H1 (cell line): ENCODE measurements around the gene CSNK1D. TPM values are rescaled to one million over a fixed set of nuclear protein-coding genes. Genes with fewer than 3 reads are reported as not detected.

Experiments used
- CTCF ChIA-PET: fragments of 300-600 bp; sonication (Branson Sonifier 250); formaldehyde crosslinking; loops from one replicate; lab custom pipeline; 2021; ENCODE audit not compliant: partially characterized antibody; lab: Charles Lee
- POLR2A ChIA-PET: fragments of 300-600 bp; sonication (Branson Sonifier 250); formaldehyde crosslinking; loops from one replicate; lab custom pipeline; 2021; ENCODE audit warnings: inconsistent platforms; ENCODE audit not compliant: partially characterized antibody; lab: Charles Lee
- DNase-seq, 2 experiments: peaks; one replicate each; pipeline versions ENCODE4 v3.0.0 to v3.0.0-alpha.2; 2010 to 2022; ENCODE audit warnings: low spot score in 2 of 2, low read depth in 1 of 2, mixed read lengths in 1 of 2
- FAIRE-seq: peaks from 2 replicates; lab custom pipeline; 2011; peaks lifted over from hg19 to GRCh38; lab: Jason Lieb, UNC
- H2AFZ ChIP-seq: 2 replicates; pipeline ENCODE4 v1.8.1; 2012; ENCODE audit warnings: low read length, inconsistent platforms
- H2AK5ac ChIP-seq: 2 replicates; pipeline ENCODE4 v1.6.1; 2013; ENCODE audit warnings: low read depth, low read length
- H2BK120ac ChIP-seq: replicated peaks from 2 replicates; pipeline ENCODE3; 2013; ENCODE audit warnings: low read depth, low read length, inconsistent platforms
- H2BK12ac ChIP-seq: 2 replicates; pipeline ENCODE4 v1.6.1; 2013; ENCODE audit warnings: low read depth, low read length
- H2BK15ac ChIP-seq: 2 replicates; pipeline ENCODE4 v1.6.1; 2013; ENCODE audit warnings: low read length
- H2BK20ac ChIP-seq: 2 replicates; pipeline ENCODE4 v1.6.1; 2013; ENCODE audit warnings: low read length
- H2BK5ac ChIP-seq: 2 replicates; pipeline ENCODE4 v1.6.1; 2013; ENCODE audit warnings: low read depth, low read length
- H3K14ac ChIP-seq: 2 replicates; pipeline ENCODE4 v1.6.1; 2013; ENCODE audit warnings: inconsistent platforms; ENCODE audit not compliant: insufficient read length
- H3K18ac ChIP-seq: 2 replicates; pipeline ENCODE4 v1.6.1; 2013; ENCODE audit warnings: low read length; ENCODE audit errors: extremely low read depth
- H3K23ac ChIP-seq: 2 replicates; pipeline ENCODE4 v1.6.1; 2013; ENCODE audit warnings: inconsistent platforms; ENCODE audit not compliant: insufficient read length
- H3K23me2 ChIP-seq: 2 replicates; pipeline ENCODE4 v1.6.1; 2013; ENCODE audit warnings: low read depth, low read length
- H3K27ac ChIP-seq: 2 replicates; pipeline ENCODE4 v1.6.1; 2011; ENCODE audit warnings: low read depth, low read length, inconsistent platforms
- H3K27me3 ChIP-seq, 4 experiments: replicated peaks in 1 of 4; 1 replicate in 1 of 4; 2 replicates in 3 of 4; pipeline versions ENCODE4 v1.6.1 to v1.8.1; 2011 to 2013; ENCODE audit warnings: low read length in 3 of 4, mild to moderate bottlenecking in 3 of 4, inconsistent platforms in 2 of 4, mixed read lengths in 2 of 4, moderate library complexity in 1 of 4; ENCODE audit not compliant: control insufficient read depth in 3 of 4, insufficient read depth in 3 of 4; ENCODE audit errors: extremely low read depth in 1 of 4
- H3K36me3 ChIP-seq, 4 experiments: 2 replicates each; pipeline versions ENCODE4 v1.6.1 to v1.8.1; 2011 to 2013; ENCODE audit warnings: mild to moderate bottlenecking in 4 of 4, low read length in 3 of 4, moderate library complexity in 2 of 4, control low read depth in 1 of 4, inconsistent platforms in 1 of 4; ENCODE audit not compliant: insufficient read depth in 4 of 4, control insufficient read depth in 2 of 4
- H3K4ac ChIP-seq: replicated peaks from 2 replicates; pipeline ENCODE3; 2013; ENCODE audit warnings: low read length, low read depth, mixed read lengths, inconsistent platforms; ENCODE audit not compliant: insufficient read length
- H3K4me1 ChIP-seq, 4 experiments: replicated peaks in 1 of 4; 1 replicate in 1 of 4; 2 replicates in 3 of 4; pipeline versions ENCODE4 v1.6.1 to v1.8.1; 2011 to 2013; ENCODE audit warnings: low read length in 3 of 4, inconsistent platforms in 2 of 4, mixed read lengths in 1 of 4; ENCODE audit not compliant: insufficient read depth in 4 of 4, control insufficient read depth in 3 of 4
- H3K4me2 ChIP-seq, 2 experiments: 2 replicates each; pipeline versions ENCODE4 v1.6.1 to v1.8.1; 2011 to 2013; ENCODE audit warnings: low read depth in 2 of 2, low read length in 2 of 2, control low read depth in 1 of 2, inconsistent platforms in 1 of 2, mild to moderate bottlenecking in 1 of 2; ENCODE audit not compliant: insufficient read depth in 1 of 2
- H3K4me3 ChIP-seq, 4 experiments: fragments of 200-600, 300-600 bp in 1 of 4; sonication (generic), shearing (Covaris generic), sonication (Bioruptor Twin) in 1 of 4; 2 replicates each; pipeline versions ENCODE4 v1.5.1 to v1.8.1; 2011 to 2016; ENCODE audit warnings: low read length in 4 of 4, low read depth in 3 of 4, control low read depth in 2 of 4, inconsistent platforms in 2 of 4, mild to moderate bottlenecking in 2 of 4, mixed read lengths in 1 of 4, moderate library complexity in 1 of 4; ENCODE audit not compliant: insufficient read depth in 2 of 4; ENCODE audit errors: extremely low read depth in 1 of 4
- H3K56ac ChIP-seq: replicated peaks from 2 replicates; pipeline ENCODE3; 2013; ENCODE audit warnings: low read depth, mild to moderate bottlenecking, mixed read lengths, low read length, inconsistent platforms; ENCODE audit not compliant: insufficient read length
- H3K79me1 ChIP-seq: 2 replicates; pipeline ENCODE4 v1.6.1; 2013; ENCODE audit warnings: low read depth, low read length, control low read depth
- H3K79me2 ChIP-seq, 2 experiments: 2 replicates each; pipeline versions ENCODE4 v1.6.1 to v1.8.1; 2012 to 2013; ENCODE audit warnings: low read length in 2 of 2, mild to moderate bottlenecking in 2 of 2, inconsistent platforms in 1 of 2; ENCODE audit not compliant: insufficient read depth in 2 of 2, control insufficient read depth in 1 of 2
- H3K9ac ChIP-seq, 4 experiments: replicated peaks in 1 of 4; 1 replicate in 1 of 4; 2 replicates in 3 of 4; pipeline versions ENCODE4 v1.6.1 to v1.8.1; 2011 to 2013; ENCODE audit warnings: low read depth in 3 of 4, low read length in 3 of 4, control low read depth in 2 of 4, mild to moderate bottlenecking in 2 of 4, moderate library complexity in 2 of 4, inconsistent platforms in 1 of 4; ENCODE audit errors: extremely low read depth in 1 of 4
- H3K9me3 ChIP-seq, 2 experiments: 2 replicates each; pipeline versions ENCODE4 v1.6.1 to v1.8.1; 2012 to 2013; ENCODE audit warnings: mild to moderate bottlenecking in 2 of 2, moderate library complexity in 2 of 2, control low read depth in 1 of 2, inconsistent platforms in 1 of 2, low read depth in 1 of 2, low read length in 1 of 2, mixed read lengths in 1 of 2; ENCODE audit not compliant: insufficient read depth in 2 of 2
- H4K20me1 ChIP-seq, 2 experiments: replicated peaks in 1 of 2; 2 replicates each; pipeline versions ENCODE3 to v1.8.1; 2011 to 2013; ENCODE audit warnings: inconsistent platforms in 2 of 2, low read length in 2 of 2, mild to moderate bottlenecking in 1 of 2; ENCODE audit not compliant: insufficient read depth in 2 of 2, control insufficient read depth in 1 of 2
- H4K5ac ChIP-seq: 2 replicates; pipeline ENCODE4 v1.6.1; 2013; ENCODE audit warnings: low read length, low read depth, mixed read lengths, inconsistent platforms; ENCODE audit not compliant: insufficient read length
- H4K8ac ChIP-seq: 2 replicates; pipeline ENCODE4 v1.8.0; 2013; ENCODE audit warnings: mild to moderate bottlenecking, moderate library complexity, low read length, inconsistent platforms; ENCODE audit not compliant: insufficient read depth; ENCODE audit errors: extremely low read depth
- H4K91ac ChIP-seq: replicated peaks from 2 replicates; pipeline ENCODE3; 2013; ENCODE audit warnings: low read length, mixed read lengths, inconsistent platforms; ENCODE audit not compliant: insufficient read length
- CTBP2 ChIP-seq: IDR thresholded peaks from 2 replicates; pipeline ENCODE4 v1.7.0; 2011; ENCODE audit warnings: borderline replicate concordance, mild to moderate bottlenecking, moderate library complexity, mixed read lengths, low read length; ENCODE audit not compliant: insufficient read depth, insufficient read length
- E2F6 ChIP-seq: IDR thresholded peaks from 2 replicates; pipeline ENCODE4 v1.6.1; 2012; ENCODE audit warnings: inconsistent platforms
- POLR2A ChIP-seq, 2 experiments: IDR thresholded peaks; 1 replicate in 1 of 2; 2 replicates in 1 of 2; pipeline ENCODE4 v1.6.1; 2011; ENCODE audit warnings: low read depth in 2 of 2, low read length in 2 of 2, mild to moderate bottlenecking in 2 of 2; ENCODE audit errors: control extremely low read depth in 1 of 2
- WGBS, 2 experiments: shearing (Covaris generic) in 1 of 2; methylation state at CpG; one replicate each; pipeline versions ENCODE4 v1.1.6 to v1.1.7; 2013 to 2015; ENCODE audit warnings: low lambda C conversion rate in 2 of 2, mixed read lengths in 2 of 2, inconsistent platforms in 1 of 2, low coverage in 1 of 2, missing lambda C conversion rate in 1 of 2; ENCODE audit not compliant: insufficient replicate concordance in 2 of 2, insufficient coverage in 1 of 2, insufficient read length in 1 of 2; ENCODE audit errors: extremely low coverage in 1 of 2, missing lambda C conversion rate in 1 of 2; 5-methylcytosine and 5-hydroxymethylcytosine counted together
- polyA plus RNA-seq, 7 experiments: library from polyadenylated mRNA; depleted of rRNA in 3 of 7; stranded (reverse) in 5 of 7; unstranded in 2 of 7; fragments of >200 nt in 5 of 7; fragments of 200-250 nt in 2 of 7; gene quantifications; 1 replicate in 5 of 7; 2 replicates in 1 of 7; 4 replicates in 1 of 7; pipeline versions ENCODE4 v1.2.1 to v1.2.3, GENCODE V29; 2011 to 2013; ENCODE audit warnings: missing spikeins in 2 of 7, mixed read lengths in 2 of 7
- total RNA-seq: library from RNA; stranded (reverse); fragmentation: NEBNext Ultra II Directional; extraction: Animal tissue kit (Norgen Biotek cat#: 25700); gene quantifications from 2 replicates; pipeline ENCODE4 v1.2.1, GENCODE V29; 2021

The CSNK1D gene
- total and polyA plus RNA-seq, 2 of the 8 experiments (the other 6 are each of a cell fraction or from before 2014, with no cell fraction given): 73.5 to 103 TPM

- Histone ChIP-seq H2BK5ac (no peak overlapping the region), H3K4me1 (peaks cover 0 to 4% (median 1%) of the 10 kb centered on the region in 4 experiments; a peak in 4 of 7 replicates), H3K9ac (no peak overlapping the region), H3K9me3 (no peaks in the 10 kb centered on the region; a peak in 1 of 4 replicates), H2AFZ (no peak overlapping the region), H3K18ac (no peak overlapping the region; the same call in 1 of the 2 replicates), H3K4me3 (no peak overlapping the region), H4K8ac (peak overlapping the region; percentile 59; the same call in 1 of the 2 replicates), H3K4me2 (no peak overlapping the region), H2BK120ac (no peak overlapping the region), H3K4ac (no peak overlapping the region), H3K27ac (no peak overlapping the region)
- POLR2A ChIA-PET: interaction anchor here (0.8 to 2.4 kb wide), 14 partner anchors 8 to 51 kb away, joined by 3 to 10 read pairs (median 4); partner anchors contain the start of genes CCDC57, CSNK1D and SLC16A3
- FAIRE-seq: no peak
- DNase-seq: no peak
- TF ChIP-seq E2F6 (no peak), POLR2A (IDR thresholded peaks at IDR 0.05; ENCODE audit: control extremely low read depth in 1 of 2, low read depth in 2 of 2, low read length in 2 of 2) (no peak), CTBP2 (no peak)
- TF ChIP-seq, all 59 proteins: peak for 0
- H3K27me3 ChIP-seq: no peaks in the 10 kb centered on the region
- H3K79me2 ChIP-seq: peaks cover 0 to 12% of the 10 kb centered on the region in 2 experiments; a peak in 1 of 4 replicates
- CTCF ChIA-PET: interaction anchor here (0.7 to 2.3 kb wide), 6 partner anchors 8 to 650 kb away, joined by 3 to 12 read pairs (median 3); partner anchors contain the start of gene SLC16A3
- no peak overlapping the region for H2AK5ac ChIP-seq
- no peak overlapping the region for H4K5ac ChIP-seq
- no peak overlapping the region for H2BK20ac ChIP-seq
- no peak overlapping the region for H3K14ac ChIP-seq
- no peak overlapping the region for H2BK12ac ChIP-seq
- H3K23ac ChIP-seq: no peak overlapping the region
- H3K23me2 ChIP-seq: no peaks in the 10 kb centered on the region; the same call in 1 of the 2 replicates
- H4K20me1 ChIP-seq: peaks cover 30 to 40% of the 10 kb centered on the region in 2 experiments
- H4K91ac ChIP-seq: no peak overlapping the region
- H3K36me3 ChIP-seq: peaks cover 15 to 50% (median 35%) of the 10 kb centered on the region in 4 experiments
- H2BK15ac ChIP-seq: no peak overlapping the region
- peaks cover 12% of the 10 kb centered on the region for H3K79me1 ChIP-seq
- H3K56ac ChIP-seq: no peak overlapping the region
- WGBS, 2 experiments: 89% methylated on average over 26 of the region's 27 CpGs; no CpG with 5 or more reads in 1 of the 2 experiments
Observed at GRCh38 chr17:82241183-82241925, 32.1 kb downstream of the CSNK1D start.
